Measurements from ENCODE around the gene MINDY1.
A peak's percentile ranks its signal among the peaks of the same experiment; 100 is the strongest.

MINDY1 gene, protein sequence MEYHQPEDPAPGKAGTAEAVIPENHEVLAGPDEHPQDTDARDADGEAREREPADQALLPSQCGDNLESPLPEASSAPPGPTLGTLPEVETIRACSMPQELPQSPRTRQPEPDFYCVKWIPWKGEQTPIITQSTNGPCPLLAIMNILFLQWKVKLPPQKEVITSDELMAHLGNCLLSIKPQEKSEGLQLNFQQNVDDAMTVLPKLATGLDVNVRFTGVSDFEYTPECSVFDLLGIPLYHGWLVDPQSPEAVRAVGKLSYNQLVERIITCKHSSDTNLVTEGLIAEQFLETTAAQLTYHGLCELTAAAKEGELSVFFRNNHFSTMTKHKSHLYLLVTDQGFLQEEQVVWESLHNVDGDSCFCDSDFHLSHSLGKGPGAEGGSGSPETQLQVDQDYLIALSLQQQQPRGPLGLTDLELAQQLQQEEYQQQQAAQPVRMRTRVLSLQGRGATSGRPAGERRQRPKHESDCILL

GRCh38 chr1:151006327-151007052 lies at the start of gene MINDY1:
Gene MINDY1 (minus strand): TSS chr1:151006902. CDS start chr1:151002617, 4,285 bp downstream.
- Mint-ChIP-seq H3K4me3 (peak within 1 kb of the TSS; percentile 98), H3K27me3 (no peaks in the 10 kb centered on the region), H3K36me3 (ENCODE audit: low read depth) (peaks cover 18% of the 10 kb centered on the region), H3K9me3 (no peaks in the 10 kb centered on the region), H3K4me1 (ENCODE audit: low read depth) (peaks cover 85% of the 10 kb centered on the region), H3K27ac (peak within 1 kb of the TSS; percentile 98)
- intact Hi-C loops (cut with micrococcal nuclease) = no loop called here

DNA sequence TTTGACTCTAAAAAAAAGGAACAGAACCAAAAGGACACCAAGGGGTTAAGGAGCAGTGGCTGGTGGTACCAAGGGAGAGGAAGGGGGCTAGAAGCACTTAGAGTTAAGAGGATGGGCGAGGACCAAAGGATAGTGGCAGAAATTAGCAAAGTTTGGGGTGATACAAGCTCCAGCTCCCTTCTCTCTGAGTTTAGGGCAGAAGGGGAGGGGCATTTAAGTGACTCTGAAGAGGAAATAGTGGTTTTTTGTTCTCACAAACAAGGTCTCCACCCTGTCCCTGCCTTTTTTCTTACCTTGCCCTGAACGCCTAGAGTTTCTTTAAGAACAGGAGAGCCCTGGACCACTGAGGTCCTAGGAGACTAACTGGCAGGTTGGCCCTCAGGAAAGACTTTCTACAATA lies 49.4 kb upstream of the MINDY1 start:
- Mint-ChIP-seq H3K27ac (no peak overlapping the region), H3K36me3 (ENCODE audit: low read depth) (peaks cover 83% of the 10 kb centered on the region), H3K9me3 (no peaks in the 10 kb centered on the region), H3K27me3 (no peaks in the 10 kb centered on the region), H3K4me1 (ENCODE audit: low read depth) (peaks cover 72% of the 10 kb centered on the region), H3K4me3 (peak overlapping the region; percentile 86)
- intact Hi-C loops (cut with micrococcal nuclease) = loop anchor here (5.0 kb wide), 1 partner anchor 34 kb away; no protein-coding TSS in a partner anchor

DNA sequence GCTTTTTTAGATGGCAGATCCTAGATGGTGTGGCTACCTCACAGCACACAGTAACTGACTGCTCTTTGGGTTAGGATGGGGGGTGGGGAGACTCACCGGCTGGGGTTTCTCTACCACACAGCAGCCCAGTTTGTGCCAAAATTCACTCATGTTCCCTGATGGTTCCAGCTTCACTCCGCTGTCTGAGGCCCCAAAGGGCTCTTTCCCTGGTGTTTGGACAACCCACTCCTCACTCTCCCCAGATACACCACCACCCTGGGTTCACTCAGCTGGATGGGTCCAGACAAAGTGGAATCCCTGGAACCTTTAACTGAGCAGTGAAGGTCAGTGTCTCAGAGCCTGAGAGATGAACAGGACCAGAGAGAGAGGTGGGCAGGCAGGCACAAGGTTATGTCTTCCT lies 48.9 kb upstream of the MINDY1 start:
- H3K4me3 Mint-ChIP-seq = peak overlapping the region; percentile 86
- peaks cover 66% of the 10 kb centered on the region for H3K4me1 Mint-ChIP-seq (ENCODE audit: low read depth)
- H3K36me3 Mint-ChIP-seq (ENCODE audit: low read depth) = peaks cover 85% of the 10 kb centered on the region
- intact Hi-C loops (cut with micrococcal nuclease) = loop anchor here (5.0 kb wide), 1 partner anchor 33 kb away; no protein-coding TSS in a partner anchor
- no peaks in the 10 kb centered on the region for H3K9me3 Mint-ChIP-seq
- no peaks in the 10 kb centered on the region for H3K27me3 Mint-ChIP-seq
- H3K27ac Mint-ChIP-seq = no peak overlapping the region

- Mint-ChIP-seq H3K36me3 (ENCODE audit: low read depth) (peaks cover 90% of the 10 kb centered on the region), H3K9me3 (no peaks in the 10 kb centered on the region), H3K27ac (no peak overlapping the region), H3K4me1 (ENCODE audit: low read depth) (peaks cover 61% of the 10 kb centered on the region), H3K27me3 (no peaks in the 10 kb centered on the region), H3K4me3 (no peak overlapping the region)
- intact Hi-C loops (cut with micrococcal nuclease) = loop anchor here (5.0 kb wide), 1 partner anchor 33 kb away; no protein-coding TSS in a partner anchor
Observed at GRCh38 chr1:151054971-151055547, 48.4 kb upstream of the MINDY1 start.

DNA sequence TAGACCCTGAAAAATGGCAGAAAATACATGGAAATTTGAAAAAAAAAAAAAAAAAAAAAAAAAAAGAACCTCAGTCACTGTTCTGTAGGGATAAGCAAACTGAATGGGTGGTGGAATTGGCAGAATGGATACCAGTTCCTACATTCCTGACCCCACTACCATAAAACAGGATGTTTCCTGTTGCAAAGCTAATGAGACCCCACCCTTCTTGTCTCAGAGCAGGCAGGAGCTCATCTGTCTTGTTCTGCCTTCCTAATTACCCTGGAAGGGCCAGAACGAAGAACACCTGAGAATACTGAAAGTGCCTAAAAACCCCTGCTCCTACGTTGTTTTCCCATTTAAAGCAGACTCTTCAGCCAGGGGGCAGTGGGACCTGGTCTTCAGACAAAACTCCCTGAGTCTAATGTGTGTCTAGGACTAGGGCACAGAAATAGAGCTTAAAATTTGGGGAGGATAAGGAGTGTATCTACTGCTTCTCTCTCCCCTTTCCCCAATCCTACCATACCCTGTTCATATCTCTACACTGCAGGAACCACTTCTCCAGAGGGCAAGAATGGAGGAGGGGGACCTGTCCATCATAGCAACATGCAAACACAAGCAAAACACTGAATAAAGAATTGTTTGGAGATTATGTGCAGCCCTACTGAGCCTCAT lies 44.8 kb upstream of the MINDY1 start:
- peaks cover 55% of the 10 kb centered on the region for H3K4me1 Mint-ChIP-seq (ENCODE audit: low read depth)
- H3K4me3 Mint-ChIP-seq = no peak overlapping the region
- peaks cover 15% of the 10 kb centered on the region for H3K27me3 Mint-ChIP-seq
- intact Hi-C loops (cut with micrococcal nuclease) = no loop called here
- H3K27ac Mint-ChIP-seq = no peak overlapping the region
- H3K36me3 Mint-ChIP-seq (ENCODE audit: low read depth) = peaks cover 65% of the 10 kb centered on the region
- H3K9me3 Mint-ChIP-seq = no peaks in the 10 kb centered on the region

GRCh38 chr1:151050051-151050688 lies 43.5 kb upstream of the MINDY1 start:
- Mint-ChIP-seq H3K4me1 (ENCODE audit: low read depth) (peaks cover 53% of the 10 kb centered on the region), H3K27ac (no peak overlapping the region), H3K27me3 (peaks cover 18% of the 10 kb centered on the region), H3K36me3 (ENCODE audit: low read depth) (peaks cover 53% of the 10 kb centered on the region), H3K4me3 (no peak overlapping the region), H3K9me3 (no peaks in the 10 kb centered on the region)
- intact Hi-C loops (cut with micrococcal nuclease) = no loop called here

DNA sequence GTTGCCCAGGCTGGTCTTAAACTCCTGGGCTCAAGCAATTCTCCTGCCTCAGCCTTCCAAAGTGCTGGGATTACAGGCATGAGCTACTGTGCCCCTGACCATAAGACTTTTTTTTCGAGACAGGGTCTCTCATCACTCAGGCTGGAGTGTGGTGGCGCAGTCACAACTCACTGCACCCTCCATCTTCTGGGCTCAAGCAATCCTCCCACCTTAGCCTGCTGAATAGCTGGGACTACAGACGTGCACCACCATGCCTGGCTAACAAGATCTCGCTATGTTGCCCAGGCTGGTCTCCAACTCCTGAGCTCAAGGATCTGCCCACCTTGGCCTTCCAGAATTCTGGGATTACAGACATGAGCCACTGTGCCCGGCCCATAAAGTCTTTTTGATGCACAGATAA lies 42.8 kb upstream of the MINDY1 start:
- H3K4me1 Mint-ChIP-seq (ENCODE audit: low read depth) = peaks cover 47% of the 10 kb centered on the region
- peaks cover 18% of the 10 kb centered on the region for H3K27me3 Mint-ChIP-seq
- H3K9me3 Mint-ChIP-seq = no peaks in the 10 kb centered on the region
- H3K4me3 Mint-ChIP-seq = no peak overlapping the region
- H3K36me3 Mint-ChIP-seq (ENCODE audit: low read depth) = peaks cover 46% of the 10 kb centered on the region
- no peak overlapping the region for H3K27ac Mint-ChIP-seq
- intact Hi-C loops (cut with micrococcal nuclease) = no loop called here

- Mint-ChIP-seq H3K9me3 (no peaks in the 10 kb centered on the region), H3K4me1 (ENCODE audit: low read depth) (peaks cover 47% of the 10 kb centered on the region), H3K27me3 (peaks cover 18% of the 10 kb centered on the region), H3K36me3 (ENCODE audit: low read depth) (peaks cover 37% of the 10 kb centered on the region), H3K4me3 (peak overlapping the region; percentile 87), H3K27ac (peak overlapping the region; percentile 59)
- intact Hi-C loops (cut with micrococcal nuclease) = no loop called here
Observed at GRCh38 chr1:151048645-151049032, 41.9 kb upstream of the MINDY1 start.

- H3K4me3 Mint-ChIP-seq = peak overlapping the region; percentile 87
- no peaks in the 10 kb centered on the region for H3K9me3 Mint-ChIP-seq
- H3K27me3 Mint-ChIP-seq = peaks cover 18% of the 10 kb centered on the region
- peaks cover 44% of the 10 kb centered on the region for H3K4me1 Mint-ChIP-seq (ENCODE audit: low read depth)
- H3K27ac Mint-ChIP-seq = peak overlapping the region; percentile 59
- H3K36me3 Mint-ChIP-seq (ENCODE audit: low read depth) = peaks cover 32% of the 10 kb centered on the region
- intact Hi-C loops (cut with micrococcal nuclease) = no loop called here
Observed at GRCh38 chr1:151047925-151048644, 41.4 kb upstream of the MINDY1 start.

DNA sequence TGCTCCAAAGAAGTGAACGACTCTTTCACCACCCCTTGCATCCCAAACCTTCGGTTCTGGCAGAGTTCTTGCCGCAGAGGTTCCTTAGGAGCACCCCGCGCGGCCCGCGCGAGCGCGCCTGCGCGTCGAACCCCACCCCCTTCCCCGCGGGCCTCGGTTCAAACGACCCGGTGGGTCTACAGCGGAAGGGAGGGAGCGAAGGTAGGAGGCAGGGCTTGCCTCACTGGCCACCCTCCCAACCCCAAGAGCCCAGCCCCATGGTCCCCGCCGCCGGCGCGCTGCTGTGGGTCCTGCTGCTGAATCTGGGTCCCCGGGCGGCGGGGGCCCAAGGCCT lies 40.9 kb upstream of the MINDY1 start, which contains the start of gene C1orf56:
C1orf56 (plus strand) TSS at position 161 of the 334 bp plus-strand sequence; CDS start at position 258, 97 bp downstream.
- H3K27me3 Mint-ChIP-seq = peaks cover 18% of the 10 kb centered on the region
- H3K27ac Mint-ChIP-seq = peak within 1 kb of the TSS; percentile 59
- peaks cover 27% of the 10 kb centered on the region for H3K36me3 Mint-ChIP-seq (ENCODE audit: low read depth)
- H3K4me1 Mint-ChIP-seq (ENCODE audit: low read depth) = peaks cover 40% of the 10 kb centered on the region
- H3K4me3 Mint-ChIP-seq = peak within 1 kb of the TSS; percentile 87
- no peaks in the 10 kb centered on the region for H3K9me3 Mint-ChIP-seq
- intact Hi-C loops (cut with micrococcal nuclease) = no loop called here

GRCh38 chr1:151043163-151043562 lies 36.5 kb upstream of the MINDY1 start:
- H3K27me3 Mint-ChIP-seq = peaks cover 18% of the 10 kb centered on the region
- H3K9me3 Mint-ChIP-seq = no peaks in the 10 kb centered on the region
- H3K4me1 Mint-ChIP-seq (ENCODE audit: low read depth) = peaks cover 21% of the 10 kb centered on the region
- H3K4me3 Mint-ChIP-seq = no peak overlapping the region
- intact Hi-C loops (cut with micrococcal nuclease) = no loop called here
- peaks cover 6% of the 10 kb centered on the region for H3K36me3 Mint-ChIP-seq (ENCODE audit: low read depth)
- H3K27ac Mint-ChIP-seq = no peak overlapping the region

DNA sequence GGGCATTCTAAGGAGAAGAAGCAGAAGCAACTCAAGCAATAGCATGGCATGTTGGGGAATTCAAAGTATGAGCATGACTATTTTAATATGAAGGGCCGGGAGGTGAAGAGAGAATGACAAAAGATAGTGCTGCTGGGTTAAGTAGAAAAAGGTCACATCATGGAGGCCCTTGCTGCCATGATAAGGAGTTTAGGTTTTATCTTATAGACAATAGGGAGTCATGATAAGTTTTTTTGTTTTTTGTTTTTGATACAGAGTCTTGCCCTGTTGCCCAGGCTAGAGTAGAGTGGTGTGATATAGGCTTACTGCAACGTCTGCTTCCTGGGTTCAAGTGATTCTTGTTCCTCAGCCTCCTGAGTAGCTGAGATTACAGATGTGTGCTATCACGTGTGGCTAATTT lies 32.8 kb upstream of the MINDY1 start:
- H3K4me1 Mint-ChIP-seq (ENCODE audit: low read depth) = peaks cover 5% of the 10 kb centered on the region
- intact Hi-C loops (cut with micrococcal nuclease) = no loop called here
- no peak overlapping the region for H3K27ac Mint-ChIP-seq
- peaks cover 14% of the 10 kb centered on the region for H3K36me3 Mint-ChIP-seq (ENCODE audit: low read depth)
- H3K27me3 Mint-ChIP-seq = no peaks in the 10 kb centered on the region
- no peaks in the 10 kb centered on the region for H3K9me3 Mint-ChIP-seq
- no peak overlapping the region for H3K4me3 Mint-ChIP-seq

- peaks cover 16% of the 10 kb centered on the region for H3K4me1 Mint-ChIP-seq (ENCODE audit: low read depth)
- H3K36me3 Mint-ChIP-seq (ENCODE audit: low read depth) = peaks cover 22% of the 10 kb centered on the region
- intact Hi-C loops (cut with micrococcal nuclease) = no loop called here
- H3K27ac Mint-ChIP-seq = peak overlapping the region; percentile 4
- H3K9me3 Mint-ChIP-seq = no peaks in the 10 kb centered on the region
- H3K27me3 Mint-ChIP-seq = no peaks in the 10 kb centered on the region
- H3K4me3 Mint-ChIP-seq = no peak overlapping the region
Observed at GRCh38 chr1:151037032-151037431, 30.3 kb upstream of the MINDY1 start.

Measured in dendritic cell treated with granulocyte-macrophage colony-stimulating factor and Interleukin-4, amounts not matched to agents 40 ng/mL and 50 ng/mL, for 4 days (primary cell).